Erythroblast (primary cell): ENCODE data around the gene EIF3I.
"Not testable (repeated sequence)": the region's sequence is repeated elsewhere in the genome, so short reads cannot be mapped to it uniquely, and the experiment has no call there.

Experiments
- DNase-seq, 2 experiments: peaks; one replicate each; lab custom pipeline; 2025; lab: John Stamatoyannopoulos, UW
- GATA1 ChIP-seq: IDR thresholded peaks from 2 replicates; pipeline ENCODE4 v1.6.1; 2011; ENCODE audit warnings: low read depth, mild to moderate bottlenecking, control low read depth, low read length, moderate library complexity
- POLR2A ChIP-seq: IDR thresholded peaks from 2 replicates; pipeline ENCODE4 v1.6.1; 2011; ENCODE audit warnings: mild to moderate bottlenecking, low read length

EIF3I gene

GRCh38 chr1:32255072-32256071 lies 33.2 kb downstream of the EIF3I start:
- no peak for DNase-seq
- no peak for TF ChIP-seq GATA1
- no peak for TF ChIP-seq POLR2A

- no peak for TF ChIP-seq GATA1
- TF ChIP-seq POLR2A: no peak
- DNase-seq: no peak
These were observed 34.4 kb downstream of the EIF3I start for GRCh38 chr1:32256473-32257226.

DNA sequence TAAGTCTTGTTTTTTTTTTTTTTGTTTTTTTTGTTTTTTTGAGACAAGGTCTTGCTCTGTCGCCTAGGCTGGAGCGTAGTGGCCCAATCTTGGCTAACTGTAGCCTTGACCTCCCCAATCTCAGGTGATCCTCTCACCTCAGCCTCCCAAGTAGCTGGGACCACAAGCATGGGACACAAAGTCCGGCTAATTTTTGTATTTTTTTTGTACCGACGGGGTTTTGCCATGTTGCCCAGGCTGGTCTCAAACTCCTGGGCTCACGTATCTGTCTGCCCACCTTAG lies 35.0 kb downstream of the EIF3I start:
- no peak for TF ChIP-seq GATA1
- TF ChIP-seq POLR2A: no peak

GRCh38 chr1:32263236-32263593 lies 41.0 kb downstream of the EIF3I start:
- not testable (repeated sequence) for DNase-seq

More for the DNA sequence above, 35.0 kb downstream of the EIF3I start:
- DNase-seq: no peak

DNA sequence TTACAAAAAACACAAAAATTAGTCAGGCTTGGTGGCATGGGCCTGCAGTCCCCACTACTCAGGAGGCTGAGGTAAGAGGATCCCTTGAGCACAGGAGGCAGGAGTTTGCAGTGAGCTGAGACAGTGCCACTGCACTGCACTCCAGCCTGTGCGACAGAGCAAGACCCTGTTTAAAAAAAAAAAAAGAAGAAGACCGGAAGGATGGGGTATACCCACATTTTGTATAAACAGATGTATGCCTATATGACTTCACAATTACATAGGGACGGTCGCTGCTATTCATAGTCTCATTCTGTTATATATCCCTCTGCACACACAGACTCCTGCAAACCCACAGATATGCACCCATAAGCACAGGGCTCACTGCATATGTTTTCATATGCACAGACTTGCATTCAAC lies 41.5 kb downstream of the EIF3I start:
- TF ChIP-seq POLR2A (no peak), GATA1 (no peak)
- DNase-seq: no peak

DNA sequence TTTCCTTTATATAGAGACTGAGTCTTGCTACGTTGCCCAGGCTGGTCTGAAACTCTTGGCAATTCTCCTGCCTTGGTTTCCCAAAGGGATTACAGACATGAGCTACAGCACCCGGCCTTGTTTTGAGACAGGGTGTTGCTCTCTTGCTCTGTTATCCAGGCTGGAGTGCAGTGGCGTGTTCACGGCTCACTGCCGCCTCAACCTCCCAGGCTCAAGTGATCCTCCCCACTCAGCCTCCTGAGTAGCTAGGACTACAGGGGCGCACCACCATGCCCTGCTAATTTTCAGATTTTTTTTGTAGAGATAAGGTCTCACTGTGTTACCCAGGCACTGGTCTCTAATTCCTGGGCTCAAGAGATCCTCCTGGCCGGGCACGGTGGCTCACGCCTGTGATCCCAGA lies 43.6 kb downstream of the EIF3I start:
- DNase-seq: no peak
- TF ChIP-seq GATA1: no peak
- TF ChIP-seq POLR2A: no peak

DNA sequence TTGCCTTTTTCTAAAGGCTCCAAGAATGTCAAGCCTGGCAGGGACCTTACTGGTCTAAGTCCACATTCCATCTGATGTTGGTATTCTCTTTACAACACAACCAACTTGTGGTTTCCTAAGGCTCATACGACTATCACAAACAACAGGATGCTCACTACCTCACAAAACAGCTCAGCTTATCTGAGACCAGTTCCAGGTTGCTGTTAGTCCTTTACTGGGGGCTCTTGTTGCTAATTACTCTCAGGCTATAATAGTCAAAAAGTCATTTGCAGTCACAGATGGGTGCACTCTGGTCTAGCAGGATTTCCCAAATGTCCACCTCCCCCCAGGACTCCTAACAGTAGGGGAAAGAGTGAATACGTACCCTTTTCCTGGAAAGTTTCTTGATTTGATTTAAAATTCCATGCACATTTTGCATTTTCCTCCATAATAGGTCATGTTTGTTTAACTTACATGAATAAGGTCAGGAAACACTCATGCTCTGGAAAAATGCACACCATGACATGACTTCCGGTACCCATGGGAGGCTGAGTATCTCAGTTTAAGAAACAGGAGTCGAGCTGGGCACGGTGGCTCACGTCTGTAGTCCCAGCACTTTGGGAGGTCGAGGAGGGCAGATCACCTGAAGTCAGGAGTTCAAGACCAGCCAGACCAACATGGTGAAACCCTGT lies 44.8 kb downstream of the EIF3I start:
- TF ChIP-seq GATA1: no peak
- TF ChIP-seq POLR2A: no peak
- no peak for DNase-seq

DNA sequence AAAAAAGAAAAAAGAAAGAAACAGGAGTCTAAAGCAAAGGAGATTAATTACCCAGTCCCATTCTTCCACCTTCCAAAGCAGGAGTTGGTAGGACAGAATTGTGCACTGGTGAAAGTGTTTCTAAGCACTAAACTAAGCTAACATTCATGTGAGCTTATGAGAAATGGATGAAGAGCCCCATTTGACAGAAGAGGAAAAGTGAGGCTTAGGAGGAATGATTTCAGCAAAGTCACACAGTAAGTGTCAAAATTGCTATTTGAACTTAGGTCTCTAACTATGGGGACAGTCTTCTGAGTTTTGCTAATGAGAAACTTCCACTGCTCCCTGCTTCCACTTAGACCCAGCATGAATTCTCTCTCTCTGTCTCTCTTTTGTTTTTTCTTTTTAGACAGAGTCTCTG lies 47.5 kb downstream of the EIF3I start:
- DNase-seq: no peak
- no peak for TF ChIP-seq POLR2A
- TF ChIP-seq GATA1: no peak

GRCh38 chr1:32272557-32273390 lies 50.6 kb downstream of the EIF3I start:
- DNase-seq: no peak
- TF ChIP-seq GATA1 (no peak), POLR2A (no peak)

DNA sequence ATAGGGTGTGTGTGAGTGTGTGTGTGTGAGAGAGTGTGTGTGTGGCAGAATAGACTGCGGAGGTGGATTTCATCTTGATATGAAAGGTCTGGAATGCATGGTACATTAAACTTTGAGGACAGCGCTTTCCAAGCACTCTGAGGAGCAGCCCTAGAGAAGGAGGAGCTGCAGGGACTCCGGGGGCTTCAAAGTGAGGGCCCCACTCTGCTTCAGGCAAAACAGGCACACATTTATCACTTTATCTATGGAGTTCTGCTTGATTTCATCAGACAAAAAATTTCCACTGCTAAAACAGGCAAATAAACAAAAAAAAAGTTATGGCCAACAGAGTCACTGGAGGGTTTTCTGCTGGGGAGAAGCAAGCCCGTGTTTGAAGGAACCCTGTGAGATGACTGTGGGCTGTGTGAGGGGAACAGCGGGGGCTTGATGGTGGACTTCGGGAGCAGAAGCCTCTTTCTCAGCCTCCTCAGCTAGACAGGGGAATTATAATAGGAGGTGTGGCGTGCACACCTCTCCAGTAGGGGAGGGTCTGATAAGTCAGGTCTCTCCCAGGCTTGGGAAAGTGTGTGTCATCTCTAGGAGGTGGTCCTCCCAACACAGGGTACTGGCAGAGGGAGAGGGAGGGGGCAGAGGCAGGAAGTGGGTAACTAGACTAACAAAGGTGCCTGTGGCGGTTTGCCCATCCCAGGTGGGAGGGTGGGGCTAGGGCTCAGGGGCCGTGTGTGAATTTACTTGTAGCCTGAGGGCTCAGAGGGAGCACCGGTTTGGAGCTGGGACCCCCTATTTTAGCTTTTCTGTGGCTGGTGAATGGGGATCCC lies 51.4 kb downstream of the EIF3I start:
- no peak for DNase-seq
- no peak for TF ChIP-seq GATA1
- TF ChIP-seq POLR2A: no peak

DNA sequence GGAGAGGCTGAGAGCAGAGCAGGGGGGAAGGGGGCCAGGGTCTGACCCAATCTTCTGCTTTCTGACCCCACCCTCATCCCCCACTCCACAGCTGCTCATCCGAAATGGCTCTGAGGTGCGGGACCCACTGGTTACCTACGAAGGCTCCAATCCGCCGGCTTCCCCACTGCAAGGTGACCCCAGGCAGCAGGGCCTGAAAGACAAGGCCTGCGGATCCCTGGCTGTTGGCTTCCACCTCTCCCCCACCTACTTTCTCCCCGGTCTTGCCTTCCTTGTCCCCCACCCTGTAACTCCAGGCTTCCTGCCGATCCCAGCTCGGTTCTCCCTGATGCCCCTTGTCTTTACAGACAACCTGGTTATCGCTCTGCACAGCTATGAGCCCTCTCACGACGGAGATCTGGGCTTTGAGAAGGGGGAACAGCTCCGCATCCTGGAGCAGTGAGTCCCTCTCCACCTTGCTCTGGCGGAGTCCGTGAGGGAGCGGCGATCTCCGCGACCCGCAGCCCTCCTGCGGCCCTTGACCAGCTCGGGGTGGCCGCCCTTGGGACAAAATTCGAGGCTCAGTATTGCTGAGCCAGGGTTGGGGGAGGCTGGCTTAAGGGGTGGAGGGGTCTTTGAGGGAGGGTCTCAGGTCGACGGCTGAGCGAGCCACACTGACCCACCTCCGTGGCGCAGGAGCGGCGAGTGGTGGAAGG lies 52.6 kb downstream of the EIF3I start:
- DNase-seq: no peak
- no peak for TF ChIP-seq POLR2A
- TF ChIP-seq GATA1: no peak

GRCh38 chr1:32275424-32275823 lies 53.2 kb downstream of the EIF3I start:
- no peak for DNase-seq
- no peak for TF ChIP-seq GATA1
- no peak for TF ChIP-seq POLR2A

- TF ChIP-seq POLR2A (no peak), GATA1 (no peak)
- DNase-seq: no peak
These were observed 54.0 kb downstream of the EIF3I start for GRCh38 chr1:32276032-32276782.
